HepG2 (cell line): ENCODE data around the gene SPDYE4. TPM values are rescaled to one million over a fixed set of nuclear protein-coding genes. Genes with fewer than 3 reads are reported as not detected.

Source experiments
- ATAC-seq: fragments of 200-7000 bp; cut with Tn5 transposase; 3 replicates; pipeline ENCODE4 v1.9.1; 2020; ENCODE audit warnings: mild to moderate bottlenecking, moderate library complexity
- BruUV-seq: library from RNA; stranded (reverse); fragments of 400-500 nt; replicated peaks from 2 replicates; lab custom pipeline; 2021; lab: Mats Ljungman, UMichigan
- CTCF ChIA-PET: fragments of 300-600 bp; formaldehyde crosslinking; extraction: SDS; loops from one replicate; lab custom pipeline; 2021; ENCODE audit warnings: low total read pairs, inconsistent platforms, low intra/inter-chr PET ratio; lab: Yijun Ruan, JAX
- POLR2A ChIA-PET: fragments of 350-600 bp; sonication (Branson Sonifier 250); formaldehyde crosslinking; loops from one replicate; lab custom pipeline; 2020; ENCODE audit warnings: antibody characterized with exemption, inconsistent platforms; lab: Yijun Ruan, JAX
- DNase-seq: peaks from one replicate; pipeline ENCODE4 v3.0.0-alpha.2; 2015; ENCODE audit warnings: low spot score
- FAIRE-seq: peaks from 3 replicates; lab custom pipeline; 2011; peaks lifted over from hg19 to GRCh38; lab: Jason Lieb, UNC
- H2AFZ ChIP-seq: one replicate; pipeline ENCODE4 v1.6.1; 2011; ENCODE audit warnings: low read length, inconsistent platforms
- H3K27ac ChIP-seq: fragments of 300-600 bp; 3 replicates; pipeline ENCODE4 v1.8.0; 2011; ENCODE audit warnings: mixed run types, mild to moderate bottlenecking, mixed read lengths, low read length, inconsistent platforms; ENCODE audit not compliant: insufficient read depth; ENCODE audit errors: extremely low read length
- H3K27me3 ChIP-seq, 2 experiments: fragments of 200-600 bp in 1 of 2; 2 replicates in 1 of 2; 3 replicates in 1 of 2; pipeline versions ENCODE4 v1.6.0 to v1.8.0; 2011; ENCODE audit warnings: low read length in 2 of 2, mild to moderate bottlenecking in 2 of 2, moderate library complexity in 2 of 2, inconsistent platforms in 1 of 2; ENCODE audit not compliant: insufficient read depth in 2 of 2, control insufficient read depth in 1 of 2
- H3K36me3 ChIP-seq, 2 experiments: fragments of 200-600 bp in 1 of 2; replicated peaks in 1 of 2; 2 replicates in 1 of 2; 3 replicates in 1 of 2; pipeline versions ENCODE4 v1.5.1 to v1.8.0; 2011; ENCODE audit warnings: low read length in 2 of 2, inconsistent platforms in 1 of 2; ENCODE audit not compliant: insufficient read depth in 2 of 2, control insufficient read depth in 1 of 2
- H3K4me1 ChIP-seq: 2 replicates; pipeline ENCODE4 v1.5.1; 2012; ENCODE audit warnings: low read length, inconsistent platforms; ENCODE audit not compliant: insufficient read depth
- H3K4me2 ChIP-seq: 2 replicates; pipeline ENCODE4 v1.6.0; 2011; ENCODE audit warnings: low read depth, low read length, inconsistent platforms
- H3K4me3 ChIP-seq, 3 experiments: fragments of 200-600 bp in 1 of 3; sonication (generic), shearing (Covaris generic) in 1 of 3; replicated peaks in 1 of 3; 2 replicates each; pipeline ENCODE4 v1.5.1; 2011 to 2016; ENCODE audit warnings: low read length in 3 of 3, inconsistent platforms in 2 of 3, low read depth in 2 of 3, mild to moderate bottlenecking in 2 of 3, control low read depth in 1 of 3, mixed read lengths in 1 of 3; ENCODE audit not compliant: insufficient read depth in 1 of 3
- H3K79me2 ChIP-seq: one replicate; pipeline ENCODE4 v1.6.1; 2011; ENCODE audit warnings: low read length, inconsistent platforms; ENCODE audit not compliant: insufficient read depth
- H3K9ac ChIP-seq: 2 replicates; pipeline ENCODE4 v1.6.0; 2011; ENCODE audit warnings: mild to moderate bottlenecking, low read depth, low read length, inconsistent platforms; ENCODE audit not compliant: insufficient read depth
- H3K9me3 ChIP-seq: 2 replicates; pipeline ENCODE4 v1.5.1; 2012; ENCODE audit warnings: mild to moderate bottlenecking, low read length
- H4K20me1 ChIP-seq: 2 replicates; pipeline ENCODE4 v1.6.0; 2011; ENCODE audit warnings: inconsistent platforms, mild to moderate bottlenecking, low read length, moderate library complexity; ENCODE audit not compliant: insufficient read depth
- CHD4 ChIP-seq: fragments of 200-600 bp; sonication (generic); IDR thresholded peaks from 2 replicates; pipeline ENCODE4 v1.7.0; 2017; ENCODE audit warnings: mild to moderate bottlenecking, low read length, borderline replicate concordance
- CREB1 ChIP-seq, 2 experiments: fragments of 450-650 bp in 1 of 2; IDR thresholded peaks; 2 replicates each; pipeline ENCODE4 v1.6.1; 2016 to 2017; ENCODE audit warnings: control low read depth in 1 of 2, mild to moderate bottlenecking in 1 of 2, missing compliant biosample characterization in 1 of 2, missing genetic modification characterization in 1 of 2
- EP300 ChIP-seq, 3 experiments: sonication (generic) in 1 of 3; formaldehyde crosslinking in 1 of 3; IDR thresholded peaks; 2 replicates each; pipeline versions ENCODE4 v1.5.1 to v1.6.1; 2011 to 2020; ENCODE audit warnings: low read depth in 2 of 3, low read length in 2 of 3, borderline replicate concordance in 1 of 3, improper control_type of control experiment in 1 of 3, mild to moderate bottlenecking in 1 of 3, missing genetic modification reagents in 1 of 3, moderate library complexity in 1 of 3
- MEF2D ChIP-seq: sonication (generic); formaldehyde crosslinking; IDR thresholded peaks from 2 replicates; pipeline ENCODE4 v1.5.1; 2020; ENCODE audit warnings: mild to moderate bottlenecking, missing genetic modification reagents
- NFE2L2 ChIP-seq: fragments of 150-350 bp; IDR thresholded peaks from 2 replicates; pipeline ENCODE4 v1.6.1; 2014; ENCODE audit warnings: low read length
- NR2F2 ChIP-seq: IDR thresholded peaks from 2 replicates; pipeline ENCODE4 v1.6.1; 2012; ENCODE audit warnings: low read depth, inconsistent platforms, borderline replicate concordance
- ONECUT2 ChIP-seq: sonication (generic); formaldehyde crosslinking; IDR thresholded peaks from 2 replicates; pipeline ENCODE4 v1.4.0; 2020; ENCODE audit warnings: missing genetic modification reagents
- RBM22 ChIP-seq: fragments of 200-400 bp; formaldehyde crosslinking; optimal IDR thresholded peaks from 2 replicates; pipeline ENCODE3; 2017; ENCODE audit warnings: mild to moderate bottlenecking, low read length, moderate library complexity
- SMARCC2 ChIP-seq: fragments of 450-650 bp; IDR thresholded peaks from 2 replicates; pipeline ENCODE4 v1.6.1; 2017; ENCODE audit warnings: antibody characterized with exemption, mild to moderate bottlenecking
- SPEN ChIP-seq: sonication (generic); formaldehyde crosslinking; IDR thresholded peaks from 2 replicates; pipeline ENCODE4 v1.5.1; 2020; ENCODE audit warnings: low read depth, mild to moderate bottlenecking, missing genetic modification reagents
- TCF12 ChIP-seq, 2 experiments: fragments of 450-650 bp in 1 of 2; sonication (generic) in 1 of 2; formaldehyde crosslinking in 1 of 2; IDR thresholded peaks; 2 replicates each; pipeline versions ENCODE4 v1.6.1 to v1.8.0; 2017 to 2022; ENCODE audit warnings: antibody characterized with exemption in 1 of 2, mild to moderate bottlenecking in 1 of 2, missing genetic modification reagents in 1 of 2, moderate library complexity in 1 of 2
- ZBTB8A ChIP-seq: sonication (generic); formaldehyde crosslinking; IDR thresholded peaks from 2 replicates; pipeline ENCODE4 v1.4.0; 2020; ENCODE audit warnings: mild to moderate bottlenecking, low read depth, missing genetic modification reagents, borderline replicate concordance
- ZNF501 ChIP-seq: sonication (generic); formaldehyde crosslinking; IDR thresholded peaks from 2 replicates; pipeline ENCODE4 v1.5.1; 2020; ENCODE audit warnings: mild to moderate bottlenecking, moderate library complexity, missing genetic modification reagents
- ZNF792 ChIP-seq: IDR thresholded peaks from 2 replicates; pipeline ENCODE4 v1.6.1; 2016
- WGBS: methylation state at CpG from one replicate; pipeline ENCODE4 v1.1.6; 2017; ENCODE audit warnings: low lambda C conversion rate; 5-methylcytosine and 5-hydroxymethylcytosine counted together
- in situ Hi-C: cut with HindIII; loops from 2 replicates; pipeline ENCODE4 v1.10.0; 2017; ENCODE audit warnings: low pct_unique_long_range_greater_than_20kb; ENCODE audit not compliant: extremely low pct_ligation_motif_present
- intact Hi-C: fragments of 100-400 bp; cut with micrococcal nuclease; formaldehyde crosslinking; loops from one replicate; pipeline ENCODE4 v1.10.0; 2022; ENCODE audit not compliant: unreplicated experiment
- polyA plus RNA-seq, 8 experiments: library from polyadenylated mRNA; depleted of rRNA in 3 of 8; stranded (reverse) in 7 of 8; unstranded in 1 of 8; fragments of >200 nt; fragmentation: Illumina TruSeq in 4 of 8; extraction: Trizol in 4 of 8; gene quantifications; 2 replicates each; pipeline versions ENCODE4 v1.2.1 to v1.2.3, GENCODE V29; 2011 to 2016; ENCODE audit warnings: low read depth in 4 of 8, missing spikeins in 1 of 8, mixed read lengths in 1 of 8; ENCODE audit not compliant: insufficient read depth in 1 of 8
- total RNA-seq, 5 experiments: library from RNA; depleted of rRNA; stranded (reverse); fragments of >200 nt; fragmentation: Illumina TruSeq; extraction: Trizol; gene quantifications; 2 replicates each; pipeline ENCODE4 v1.2.3, GENCODE V29; 2016; ENCODE audit warnings: low read depth in 1 of 5
- TF ChIP-seq, protein P1 (sequence below): sonication (generic); formaldehyde crosslinking; IDR thresholded peaks from 2 replicates; pipeline ENCODE4 v1.5.0; 2020; ENCODE audit warnings: mild to moderate bottlenecking, missing genetic modification reagents
- TF ChIP-seq, protein P2 (sequence below): sonication (generic); formaldehyde crosslinking; IDR thresholded peaks from 2 replicates; pipeline ENCODE4 v1.4.0; 2020; ENCODE audit warnings: missing genetic modification reagents
- TF ChIP-seq, protein P3 (sequence below): IDR thresholded peaks from 2 replicates; pipeline ENCODE4 v1.6.1; 2016; ENCODE audit warnings: low read depth, control low read depth
- TF ChIP-seq, protein P4 (sequence below): sonication (generic); formaldehyde crosslinking; IDR thresholded peaks from 2 replicates; pipeline ENCODE4 v1.4.0; 2020; ENCODE audit warnings: missing genetic modification reagents

The SPDYE4 gene
- total and polyA plus RNA-seq, 2 of the 13 experiments (the other 11 are each of a cell fraction or from before 2014, with no cell fraction given): not detected

DNA sequence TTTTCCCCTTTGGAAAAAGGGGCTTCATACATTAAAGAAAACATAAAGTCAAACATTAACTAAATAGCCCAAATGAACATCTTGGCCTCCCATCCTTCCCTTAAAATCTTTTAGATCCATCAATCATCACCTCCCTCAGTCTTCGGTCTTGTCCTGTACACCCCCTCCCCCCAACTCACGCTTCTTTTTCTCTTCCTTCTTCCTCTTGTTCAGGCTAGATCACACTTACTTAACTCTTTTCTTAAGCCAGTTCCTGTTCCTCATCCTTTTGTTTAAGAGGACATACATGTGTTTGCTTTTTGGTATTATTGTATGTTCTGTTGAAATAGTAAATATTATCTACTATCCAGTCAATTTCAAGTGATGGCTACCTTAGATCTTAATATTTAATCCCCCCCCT lies 35.3 kb upstream of the SPDYE4 start:
- no peak overlapping the region for H2AFZ ChIP-seq
- in situ Hi-C loops: no loop called here
- no peak overlapping the region for H3K4me3 ChIP-seq
- intact Hi-C loops: no loop called here
- no peak for ATAC-seq
- no peak for FAIRE-seq
- ChIA-PET POLR2A (no interaction called here), CTCF (no interaction called here)
- H3K36me3 ChIP-seq: no peaks in the 10 kb centered on the region
- no TSS peak for BruUV-seq
- H3K9me3 ChIP-seq: no peaks in the 10 kb centered on the region
- no peak overlapping the region for H3K4me2 ChIP-seq
- no peaks in the 10 kb centered on the region for H4K20me1 ChIP-seq
- H3K27ac ChIP-seq: no peak overlapping the region
- no peaks in the 10 kb centered on the region for H3K79me2 ChIP-seq
- peaks cover 15% of the 10 kb centered on the region for H3K4me1 ChIP-seq
- TF ChIP-seq NFE2L2: no peak
- no peak for TF ChIP-seq ONECUT2
- no peak for TF ChIP-seq SPEN (CRISPR knock-in tag)
- TF ChIP-seq MEF2D: no peak
- TF ChIP-seq TCF12 (IDR thresholded peaks at IDR 0.05): no peak
- TF ChIP-seq TCF12 (CRISPR knock-in tag; IDR thresholded peaks at IDR 0.05): no peak
- TF ChIP-seq ZNF792: no peak
- no peak for TF ChIP-seq ZNF501
- TF ChIP-seq RBM22: no peak
- TF ChIP-seq NR2F2: no peak
- no peak for TF ChIP-seq CHD4
- no peak for TF ChIP-seq EP300 (IDR thresholded peaks at IDR 0.05; ENCODE audit: low read depth in 2 of 2, low read length in 2 of 2)
- no peak for TF ChIP-seq EP300 (CRISPR knock-in tag; IDR thresholded peaks at IDR 0.05; ENCODE audit: borderline replicate concordance)
- TF ChIP-seq ZBTB8A (CRISPR knock-in tag): no peak
- TF ChIP-seq, protein P1, sequence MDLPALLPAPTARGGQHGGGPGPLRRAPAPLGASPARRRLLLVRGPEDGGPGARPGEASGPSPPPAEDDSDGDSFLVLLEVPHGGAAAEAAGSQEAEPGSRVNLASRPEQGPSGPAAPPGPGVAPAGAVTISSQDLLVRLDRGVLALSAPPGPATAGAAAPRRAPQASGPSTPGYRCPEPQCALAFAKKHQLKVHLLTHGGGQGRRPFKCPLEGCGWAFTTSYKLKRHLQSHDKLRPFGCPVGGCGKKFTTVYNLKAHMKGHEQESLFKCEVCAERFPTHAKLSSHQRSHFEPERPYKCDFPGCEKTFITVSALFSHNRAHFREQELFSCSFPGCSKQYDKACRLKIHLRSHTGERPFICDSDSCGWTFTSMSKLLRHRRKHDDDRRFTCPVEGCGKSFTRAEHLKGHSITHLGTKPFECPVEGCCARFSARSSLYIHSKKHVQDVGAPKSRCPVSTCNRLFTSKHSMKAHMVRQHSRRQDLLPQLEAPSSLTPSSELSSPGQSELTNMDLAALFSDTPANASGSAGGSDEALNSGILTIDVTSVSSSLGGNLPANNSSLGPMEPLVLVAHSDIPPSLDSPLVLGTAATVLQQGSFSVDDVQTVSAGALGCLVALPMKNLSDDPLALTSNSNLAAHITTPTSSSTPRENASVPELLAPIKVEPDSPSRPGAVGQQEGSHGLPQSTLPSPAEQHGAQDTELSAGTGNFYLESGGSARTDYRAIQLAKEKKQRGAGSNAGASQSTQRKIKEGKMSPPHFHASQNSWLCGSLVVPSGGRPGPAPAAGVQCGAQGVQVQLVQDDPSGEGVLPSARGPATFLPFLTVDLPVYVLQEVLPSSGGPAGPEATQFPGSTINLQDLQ (CRISPR knock-in tag): no peak
- TF ChIP-seq, protein P2, sequence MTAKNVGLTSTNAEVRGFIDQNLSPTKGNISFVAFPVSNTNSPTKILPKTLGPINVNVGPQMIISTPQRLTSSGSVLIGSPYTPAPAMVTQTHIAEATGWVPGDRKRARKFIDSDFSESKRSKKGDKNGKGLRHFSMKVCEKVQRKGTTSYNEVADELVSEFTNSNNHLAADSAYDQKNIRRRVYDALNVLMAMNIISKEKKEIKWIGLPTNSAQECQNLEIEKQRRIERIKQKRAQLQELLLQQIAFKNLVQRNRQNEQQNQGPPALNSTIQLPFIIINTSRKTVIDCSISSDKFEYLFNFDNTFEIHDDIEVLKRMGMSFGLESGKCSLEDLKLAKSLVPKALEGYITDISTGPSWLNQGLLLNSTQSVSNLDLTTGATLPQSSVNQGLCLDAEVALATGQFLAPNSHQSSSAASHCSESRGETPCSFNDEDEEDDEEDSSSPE (CRISPR knock-in tag): no peak
- TF ChIP-seq CREB1 (IDR thresholded peaks at IDR 0.05): no peak
- TF ChIP-seq CREB1 (CRISPR knock-in tag; IDR thresholded peaks at IDR 0.05): no peak
- TF ChIP-seq, protein P3, sequence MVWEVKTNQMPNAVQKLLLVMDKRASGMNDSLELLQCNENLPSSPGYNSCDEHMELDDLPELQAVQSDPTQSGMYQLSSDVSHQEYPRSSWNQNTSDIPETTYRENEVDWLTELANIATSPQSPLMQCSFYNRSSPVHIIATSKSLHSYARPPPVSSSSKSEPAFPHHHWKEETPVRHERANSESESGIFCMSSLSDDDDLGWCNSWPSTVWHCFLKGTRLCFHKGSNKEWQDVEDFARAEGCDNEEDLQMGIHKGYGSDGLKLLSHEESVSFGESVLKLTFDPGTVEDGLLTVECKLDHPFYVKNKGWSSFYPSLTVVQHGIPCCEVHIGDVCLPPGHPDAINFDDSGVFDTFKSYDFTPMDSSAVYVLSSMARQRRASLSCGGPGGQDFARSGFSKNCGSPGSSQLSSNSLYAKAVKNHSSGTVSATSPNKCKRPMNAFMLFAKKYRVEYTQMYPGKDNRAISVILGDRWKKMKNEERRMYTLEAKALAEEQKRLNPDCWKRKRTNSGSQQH (CRISPR knock-in tag): no peak
- TF ChIP-seq, protein P4, sequence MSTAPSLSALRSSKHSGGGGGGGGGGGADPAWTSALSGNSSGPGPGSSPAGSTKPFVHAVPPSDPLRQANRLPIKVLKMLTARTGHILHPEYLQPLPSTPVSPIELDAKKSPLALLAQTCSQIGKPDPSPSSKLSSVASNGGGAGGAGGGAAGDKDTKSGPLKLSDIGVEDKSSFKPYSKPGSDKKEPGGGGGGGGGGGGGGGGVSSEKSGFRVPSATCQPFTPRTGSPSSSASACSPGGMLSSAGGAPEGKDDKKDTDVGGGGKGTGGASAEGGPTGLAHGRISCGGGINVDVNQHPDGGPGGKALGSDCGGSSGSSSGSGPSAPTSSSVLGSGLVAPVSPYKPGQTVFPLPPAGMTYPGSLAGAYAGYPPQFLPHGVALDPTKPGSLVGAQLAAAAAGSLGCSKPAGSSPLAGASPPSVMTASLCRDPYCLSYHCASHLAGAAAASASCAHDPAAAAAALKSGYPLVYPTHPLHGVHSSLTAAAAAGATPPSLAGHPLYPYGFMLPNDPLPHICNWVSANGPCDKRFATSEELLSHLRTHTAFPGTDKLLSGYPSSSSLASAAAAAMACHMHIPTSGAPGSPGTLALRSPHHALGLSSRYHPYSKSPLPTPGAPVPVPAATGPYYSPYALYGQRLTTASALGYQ: no peak
- no peak for TF ChIP-seq SMARCC2
- WGBS: 19% methylated on average over 2 of the region's 2 CpGs
- H3K9ac ChIP-seq: no peak overlapping the region
- no peak for DNase-seq
- peaks cover 4 to 70% of the 10 kb centered on the region in 2 experiments for H3K27me3 ChIP-seq
